CD4-positive, alpha-beta T cell treated with Interleukin-2 at 100 ng/mL for 4 hours (primary cell): Measurements from ENCODE around the gene CST11.
"Not testable (repeated sequence)": the region's sequence is repeated elsewhere in the genome, so short reads cannot be mapped to it uniquely, and the experiment has no call there.

ENCODE experiments used
- DNase-seq: peaks from one replicate; pipeline ENCODE4 v3.0.0-alpha.2; 2020; ENCODE audit warnings: low spot score

Gene CST11, protein sequence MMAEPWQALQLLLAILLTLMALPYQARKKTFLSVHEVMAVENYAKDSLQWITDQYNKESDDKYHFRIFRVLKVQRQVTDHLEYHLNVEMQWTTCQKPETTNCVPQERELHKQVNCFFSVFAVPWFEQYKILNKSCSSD

DNA sequence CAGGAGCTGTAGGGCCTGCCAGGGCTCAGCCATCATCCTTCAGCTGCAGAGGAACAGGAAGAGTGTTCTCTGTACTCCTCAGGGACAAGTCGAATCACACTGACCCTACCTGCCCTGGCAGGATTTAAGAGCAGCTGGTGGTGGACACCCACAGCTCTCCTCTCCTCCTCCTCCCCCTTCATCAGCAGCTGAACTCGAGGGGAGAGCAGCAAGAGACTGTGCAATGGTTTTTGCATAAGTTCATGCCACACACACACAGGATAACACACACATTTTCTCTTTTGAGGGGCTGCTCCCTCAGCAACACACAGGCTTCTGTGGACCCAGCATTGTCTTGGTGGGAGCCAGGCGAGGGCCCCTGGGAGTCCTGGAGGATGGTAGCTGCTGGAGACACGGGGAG is at the start of gene CST11:
TSS of gene CST11 (minus strand) at position 101 of the 400 bp plus-strand sequence. CDS start at position 36, 65 bp downstream.
- no peak for DNase-seq

DNA sequence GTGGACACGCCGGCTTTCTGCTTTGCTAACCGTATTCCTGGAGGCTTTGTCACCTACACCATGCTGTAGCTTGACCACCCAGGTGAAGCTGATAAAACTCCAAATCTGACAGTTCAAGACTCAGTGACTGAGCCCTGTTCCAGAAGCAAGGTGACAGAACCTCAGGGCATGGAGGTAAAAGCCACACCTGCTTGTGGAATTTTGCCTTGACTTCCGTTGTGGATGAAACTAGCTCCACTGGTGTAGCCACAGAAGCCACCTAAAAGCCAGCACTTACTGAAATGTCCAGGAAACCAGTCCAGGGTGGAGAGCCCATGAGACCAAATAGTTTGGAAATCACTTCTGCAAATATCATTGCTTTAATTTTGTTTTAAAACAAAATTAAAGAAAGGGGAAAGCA is 49.2 kb upstream of the CST11 start:
- no peak for DNase-seq

DNA sequence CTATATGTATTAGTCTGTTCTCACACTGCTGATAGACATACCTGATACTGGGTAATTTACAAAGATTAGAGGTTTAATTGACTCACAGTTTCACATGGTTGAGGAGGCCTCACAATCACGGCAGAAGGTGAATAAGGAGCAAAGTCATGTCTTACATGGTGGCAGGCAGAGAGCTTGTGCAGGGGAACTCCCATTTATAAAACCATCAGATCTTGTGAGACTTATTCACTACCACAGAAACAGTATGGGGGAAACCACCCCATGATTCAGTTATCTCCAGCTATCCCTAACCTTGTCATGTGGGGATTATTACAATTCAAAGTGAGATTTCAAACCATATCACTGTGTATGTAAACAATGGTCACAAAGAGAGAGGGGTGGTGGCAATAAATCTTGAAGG is 44.9 kb upstream of the CST11 start:
- no peak for DNase-seq

DNA sequence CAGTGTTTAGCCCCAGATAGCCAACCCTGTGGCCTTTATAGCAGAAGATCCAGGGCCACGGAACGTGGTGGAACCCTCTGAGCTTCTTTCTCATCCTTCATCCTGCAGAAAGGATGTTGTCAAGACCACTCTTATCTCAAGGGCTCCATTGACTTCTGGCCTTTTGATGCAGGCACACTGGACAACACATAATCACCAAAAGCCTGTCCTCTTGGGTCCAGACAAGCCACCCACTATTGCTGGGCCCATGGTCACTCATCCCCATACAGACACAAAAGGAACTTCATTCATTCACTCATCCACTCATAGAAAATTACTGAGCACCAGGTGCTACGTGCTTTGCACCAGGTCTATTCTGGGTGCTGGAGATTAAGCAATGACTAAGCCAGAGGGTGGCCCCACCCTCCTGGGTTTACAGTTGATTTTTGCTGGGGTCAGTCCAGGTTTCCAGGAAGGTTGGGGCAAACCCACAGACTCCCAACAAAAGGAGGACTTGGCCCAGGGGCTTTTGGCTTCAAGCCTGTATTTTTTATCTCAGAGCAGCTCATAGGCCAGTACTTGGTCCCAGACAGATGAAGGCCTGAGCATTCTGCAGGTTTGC is 40.6 kb upstream of the CST11 start:
- no peak for DNase-seq

DNA sequence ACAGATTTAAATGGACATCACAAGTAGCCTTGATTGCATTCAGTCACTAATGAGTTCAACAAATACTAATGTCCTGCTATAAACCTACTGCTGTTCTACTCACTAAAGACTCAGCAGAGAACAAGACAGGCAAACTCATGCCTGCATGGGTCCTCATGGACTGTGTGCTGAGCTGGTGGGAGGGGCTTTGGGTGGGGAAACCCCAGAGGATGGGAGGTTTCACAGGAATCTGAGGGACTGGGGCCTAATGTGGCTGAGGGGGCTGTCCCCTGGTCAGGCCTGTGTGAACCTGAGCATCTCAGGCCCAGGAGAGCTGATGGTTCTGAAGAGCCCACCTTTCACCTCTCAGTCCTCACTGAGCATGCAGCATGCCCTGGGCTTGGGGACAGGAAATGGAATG is 39.6 kb upstream of the CST11 start:
- DNase-seq, result no peak

DNA sequence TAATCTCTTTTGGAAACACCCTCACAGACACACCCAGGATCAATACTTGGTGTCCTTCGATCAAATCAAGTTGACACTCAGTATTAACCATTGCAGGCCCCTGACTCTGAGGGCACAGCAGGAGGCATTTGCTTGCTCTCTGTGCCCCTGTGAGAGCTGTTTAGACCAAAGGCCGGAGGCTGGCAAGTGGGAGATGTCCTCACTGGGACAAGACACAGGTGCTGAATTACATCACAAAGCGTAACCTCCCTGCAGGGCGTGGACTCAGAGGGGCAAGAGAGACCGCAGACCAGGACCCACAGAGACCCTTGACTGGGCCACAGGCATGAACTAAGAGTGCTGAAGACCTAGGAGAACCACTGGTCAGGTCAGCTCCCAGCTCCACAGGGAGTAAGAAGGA is 38.1 kb upstream of the CST11 start, which contains the start of gene CST8:
TSS of gene CST8 (plus strand) at position 301 of the 400 bp plus-strand sequence. CDS start 551 bp downstream, outside the sequence.
- no peak for DNase-seq

DNA sequence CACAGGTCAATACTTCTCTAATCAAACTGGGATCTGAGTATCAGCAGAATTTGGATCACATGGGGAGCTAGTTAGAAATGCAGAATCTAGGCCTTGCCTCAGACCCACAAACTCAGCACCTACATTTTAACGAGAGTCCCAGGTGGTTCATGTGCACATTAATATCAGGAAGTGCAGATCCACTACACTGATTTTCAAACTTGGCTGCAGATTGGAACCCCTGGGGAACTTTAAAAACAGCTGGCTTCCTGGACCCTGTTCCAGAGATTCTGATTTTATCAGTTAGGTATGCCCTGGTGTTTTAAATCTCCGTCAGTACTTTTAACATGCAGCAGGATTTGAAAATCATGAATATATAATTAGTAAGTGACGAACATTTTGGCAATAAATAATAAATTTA is 36.3 kb upstream of the CST11 start:
- DNase-seq, result no peak

DNA sequence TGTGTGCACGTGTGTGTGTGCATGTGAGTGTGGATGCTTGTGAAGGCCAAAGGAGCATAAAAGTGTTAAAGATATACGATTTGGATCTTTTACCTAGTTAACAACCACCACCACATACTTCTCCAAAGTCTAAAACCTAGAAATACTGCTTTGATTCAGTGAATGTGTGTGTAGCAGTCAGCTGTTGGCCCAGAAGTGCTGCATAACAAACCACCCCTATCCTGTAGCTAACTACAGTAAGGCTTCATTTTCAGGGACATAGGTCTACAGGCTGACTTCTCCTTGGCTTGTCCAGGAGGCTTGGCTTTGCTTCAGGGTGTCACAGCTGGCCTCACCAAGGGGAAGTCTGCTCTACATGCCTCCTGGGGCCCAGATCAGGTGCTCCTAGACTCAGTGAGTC is 35.8 kb upstream of the CST11 start:
- DNase-seq, result no peak

DNA sequence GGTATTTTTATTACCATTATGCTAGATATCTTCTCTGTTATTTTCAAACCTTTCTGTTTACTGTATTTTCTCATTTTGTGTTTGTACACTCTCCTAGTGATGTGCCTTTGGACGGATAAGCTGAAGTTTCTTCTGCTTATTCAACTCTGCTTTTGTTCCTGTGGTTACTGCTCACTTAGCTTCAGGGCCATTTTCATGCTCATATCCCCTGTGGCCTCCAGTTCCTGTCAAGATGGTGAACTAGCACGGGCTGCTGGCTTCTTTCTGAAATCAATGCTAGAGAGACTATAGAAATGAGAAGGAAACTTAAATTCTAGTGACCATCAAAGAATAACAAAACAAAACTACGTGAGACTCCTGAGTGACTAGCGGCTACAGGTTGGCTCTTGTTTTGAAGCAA is 31.4 kb upstream of the CST11 start:
- no peak for DNase-seq

DNA sequence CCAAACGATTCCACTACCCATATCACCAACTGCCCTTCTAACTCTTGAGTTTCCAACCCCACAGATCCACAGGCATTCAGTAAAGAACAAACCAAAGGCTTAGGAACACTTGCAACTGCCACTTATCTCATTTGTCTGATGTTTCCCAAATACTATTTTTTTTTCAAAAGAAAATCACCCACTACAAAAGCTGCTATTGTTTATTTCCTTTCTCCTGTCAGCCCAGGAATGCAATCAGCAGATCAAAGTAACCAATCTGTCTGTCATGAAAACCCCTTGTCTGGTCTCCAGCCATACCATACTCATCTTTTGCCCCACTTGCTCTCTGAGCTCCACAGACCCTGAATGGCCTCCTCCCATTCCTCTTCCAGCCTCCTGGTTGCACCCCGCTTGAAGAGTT is 29.5 kb upstream of the CST11 start:
- DNase-seq, result no peak

DNA sequence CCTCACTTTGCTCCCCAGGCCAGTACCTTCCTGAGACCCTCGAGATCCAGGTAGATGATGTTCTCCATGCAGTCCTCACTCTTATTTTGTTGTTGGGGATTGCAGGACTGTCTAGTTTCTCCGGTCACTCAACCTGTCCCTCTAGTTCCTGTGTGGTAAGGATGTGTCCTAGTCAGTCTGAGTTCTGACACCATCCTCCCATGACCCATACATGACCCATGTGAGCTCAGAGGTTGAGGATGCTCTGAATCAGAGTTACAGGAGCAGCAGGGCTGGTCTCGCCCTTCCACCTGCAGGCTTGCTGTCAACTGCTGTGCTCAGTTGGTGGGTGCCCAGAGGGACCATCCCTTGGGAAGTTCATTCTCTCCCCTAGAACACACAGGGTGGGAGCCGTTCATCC is 26.4 kb upstream of the CST11 start:
- DNase-seq, result no peak

DNA sequence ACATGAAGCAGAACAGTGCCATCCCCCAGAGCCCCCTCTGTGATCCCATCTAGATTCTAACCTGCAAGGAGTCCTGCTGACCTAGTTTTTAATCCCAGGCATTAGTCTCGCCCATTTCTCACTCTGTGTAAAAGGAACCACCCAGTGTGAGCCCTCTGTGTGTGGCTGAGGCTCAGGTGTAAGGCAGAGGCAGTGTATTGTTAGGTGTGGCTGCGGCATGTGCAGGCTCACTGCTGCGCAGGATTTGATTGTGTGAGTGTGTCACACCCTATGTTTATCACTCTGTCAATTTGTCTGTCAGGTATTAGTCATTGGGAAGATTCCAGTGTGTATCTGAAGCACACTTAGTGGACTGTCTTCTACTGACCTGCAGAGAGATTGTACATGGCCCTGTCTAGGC is 24.5 kb upstream of the CST11 start:
- no peak for DNase-seq

DNA sequence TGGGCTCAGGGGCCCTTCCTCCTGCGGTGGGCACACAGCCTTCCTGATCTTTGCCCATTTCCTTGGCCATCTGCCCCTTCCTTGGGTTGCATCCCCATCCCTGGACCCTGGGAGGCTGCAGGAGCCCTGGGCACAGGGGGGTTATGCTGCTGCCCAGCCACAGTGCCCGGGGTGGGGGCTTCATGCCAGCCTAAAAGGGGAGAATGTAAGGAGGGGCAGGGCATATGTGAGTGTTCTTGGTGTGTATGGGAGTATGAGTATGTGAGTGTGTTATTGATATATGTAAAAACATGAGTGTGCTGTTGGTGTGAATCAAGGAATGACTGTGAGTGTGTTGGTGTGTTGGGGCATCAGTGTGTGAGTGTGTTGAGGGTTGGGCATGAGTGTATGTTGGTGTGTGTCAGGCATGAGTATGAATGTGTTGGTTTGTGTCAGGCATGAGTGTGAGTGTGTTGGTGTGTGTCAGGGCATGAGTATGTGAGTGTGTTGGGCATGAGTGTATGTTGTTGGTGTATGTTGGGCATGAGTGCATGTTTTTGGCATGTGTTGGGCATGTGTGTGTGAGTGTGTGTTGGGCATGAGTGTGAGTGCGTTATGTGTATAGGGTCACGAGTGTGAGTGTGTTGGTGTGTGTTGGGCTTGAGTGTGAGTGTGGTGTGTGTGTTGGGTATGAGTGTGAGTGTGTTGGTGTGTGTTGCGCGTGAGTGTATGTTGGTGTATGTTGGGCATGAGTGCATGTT is 23.5 kb upstream of the CST11 start:
- no peak for DNase-seq

DNA sequence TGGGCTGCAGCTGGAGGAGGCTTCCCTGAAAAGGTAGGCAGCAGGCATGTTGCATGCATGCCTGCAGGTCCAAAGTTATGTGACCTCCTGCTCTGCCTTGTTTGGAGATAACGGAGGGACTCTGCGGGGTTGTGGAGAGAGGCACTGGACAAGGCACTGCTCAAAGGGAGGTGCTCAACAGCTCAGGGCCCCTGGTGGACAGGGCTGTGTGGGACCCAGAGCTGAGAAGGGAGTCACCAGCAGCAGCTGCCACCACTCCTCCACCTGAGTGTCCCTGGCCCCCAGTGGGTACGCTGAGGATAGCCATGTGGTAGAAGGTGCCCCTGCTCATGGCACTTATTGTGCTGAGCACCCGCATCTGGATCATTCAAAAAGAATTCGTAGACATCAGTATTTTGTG is 22.7 kb upstream of the CST11 start:
- no peak for DNase-seq

DNA sequence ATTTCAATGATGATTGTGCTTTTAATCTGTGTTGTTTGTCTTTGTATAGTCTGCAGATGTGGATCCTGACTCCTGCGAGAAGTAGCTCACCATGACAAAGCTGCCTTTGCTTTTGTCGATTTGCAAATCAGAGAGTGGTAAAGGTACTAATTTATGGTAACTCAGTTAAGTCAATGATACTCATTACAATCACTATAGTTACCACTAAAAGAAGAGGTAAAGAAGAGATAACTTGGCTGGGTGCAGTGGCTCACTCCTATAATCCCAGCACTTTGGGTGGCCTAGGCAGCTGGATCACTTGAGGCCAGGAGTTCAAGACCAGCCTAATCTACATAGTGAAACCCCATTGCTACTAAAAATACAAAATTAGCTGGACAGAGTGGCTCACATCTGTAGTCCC is 20.6 kb upstream of the CST11 start:
- not testable (repeated sequence) for DNase-seq

DNA sequence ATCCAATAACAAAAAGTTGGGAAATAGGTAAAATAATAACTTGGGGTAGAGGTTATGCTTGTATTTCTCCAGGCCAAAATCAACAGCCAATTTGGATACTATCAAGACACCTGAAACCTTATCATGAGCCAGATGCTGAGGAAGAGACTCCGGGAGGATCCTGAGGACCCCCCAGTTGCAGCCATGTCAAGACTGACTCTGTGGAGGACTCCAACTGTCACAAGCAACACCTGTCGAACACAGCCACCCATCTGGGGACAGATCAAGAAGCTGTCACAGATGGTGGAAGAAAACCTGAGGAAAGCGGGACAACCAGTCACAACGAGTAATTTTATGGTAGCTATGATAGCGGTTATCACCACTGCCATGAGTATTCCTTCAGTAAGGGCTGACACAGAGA is 19.6 kb upstream of the CST11 start:
- not testable (repeated sequence) for DNase-seq

DNA sequence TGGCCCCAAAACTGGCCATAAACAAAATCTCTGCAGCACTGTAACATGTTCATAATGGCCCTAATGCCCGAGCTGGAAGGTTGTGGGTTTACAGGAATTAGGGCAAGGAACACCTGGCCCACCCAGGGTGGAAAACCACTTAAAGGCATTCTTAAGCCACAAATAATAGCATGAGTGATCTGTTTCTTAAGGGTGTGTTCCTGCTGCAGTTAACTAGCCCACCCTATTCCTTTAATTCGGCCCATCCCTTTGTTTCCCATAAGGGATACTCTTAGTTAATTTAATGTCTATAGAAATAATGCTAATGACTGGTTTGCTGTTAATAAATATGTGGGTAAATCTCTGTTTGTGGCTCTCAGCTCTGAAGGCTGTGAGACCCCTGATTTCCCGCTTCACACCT is 14.3 kb upstream of the CST11 start:
- not testable (repeated sequence) for DNase-seq

DNA sequence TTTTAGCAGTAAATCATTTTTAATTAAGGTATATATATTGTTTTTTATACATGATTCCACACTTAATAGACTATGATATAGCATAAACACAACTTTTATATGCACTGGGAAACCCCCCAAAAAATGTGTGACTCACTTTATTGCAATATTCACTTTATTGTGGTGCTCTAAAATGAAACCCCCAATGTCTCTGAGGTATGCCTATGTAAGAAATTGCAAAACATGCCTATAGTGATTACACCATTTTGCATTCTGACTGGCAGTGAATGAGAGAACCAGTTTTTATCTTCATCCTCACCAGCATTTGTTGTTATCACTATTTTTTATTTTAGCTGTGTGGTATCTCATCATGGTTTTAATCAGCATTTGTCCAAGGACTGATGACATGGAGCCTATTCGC is 8.5 kb upstream of the CST11 start:
- no peak for DNase-seq

DNA sequence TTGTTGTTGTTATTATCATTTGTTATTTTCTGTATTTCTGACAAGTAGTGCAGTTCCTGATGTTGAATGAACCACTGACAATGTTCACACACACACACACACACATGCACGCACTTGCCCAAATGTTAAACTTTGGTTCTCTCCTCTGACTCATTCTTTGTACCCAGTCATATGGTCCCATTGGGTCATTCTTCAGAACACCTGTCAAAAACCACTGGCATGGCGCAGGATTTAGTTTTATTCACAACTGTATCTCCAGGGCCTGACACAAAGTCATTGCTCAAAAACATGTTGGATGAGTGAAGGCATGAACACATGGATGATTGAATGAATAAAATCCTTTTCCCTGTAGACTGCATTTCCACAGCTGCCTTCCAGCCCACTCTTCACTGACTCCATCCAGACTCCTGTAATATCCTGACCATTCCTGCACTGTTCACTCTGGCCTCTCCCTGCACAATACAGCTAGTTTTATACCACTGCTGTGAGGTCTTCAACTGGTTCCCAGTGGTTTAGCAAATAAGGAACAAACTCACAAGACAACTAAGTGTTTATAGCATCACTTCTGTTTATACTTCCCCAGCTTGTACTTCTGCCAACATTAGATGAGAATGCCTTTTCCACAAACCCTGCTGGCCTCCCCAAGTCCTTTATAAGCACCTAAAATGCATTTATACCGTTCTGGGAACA is 6.9 kb upstream of the CST11 start:
- no peak for DNase-seq

DNA sequence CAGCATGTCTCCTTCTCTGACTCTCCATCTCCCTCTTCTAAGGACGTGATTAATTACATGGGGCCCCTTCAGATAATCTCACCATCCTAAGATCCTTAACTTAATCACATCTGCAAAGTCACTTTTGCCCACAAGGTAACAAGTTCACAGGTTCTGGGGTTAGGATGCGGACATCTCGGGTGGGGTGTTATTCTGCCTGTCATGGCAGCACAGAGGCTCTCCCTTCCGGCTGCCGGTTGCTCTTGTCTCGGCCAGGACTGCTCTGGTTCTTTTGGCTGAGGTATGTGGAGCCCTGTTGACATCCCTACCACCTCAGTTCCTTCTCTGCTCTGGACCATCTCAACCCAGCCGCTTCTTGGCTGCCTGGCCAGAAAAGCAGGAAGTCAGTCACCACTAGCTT is 4.2 kb upstream of the CST11 start:
- peak; percentile 12 for DNase-seq

DNA sequence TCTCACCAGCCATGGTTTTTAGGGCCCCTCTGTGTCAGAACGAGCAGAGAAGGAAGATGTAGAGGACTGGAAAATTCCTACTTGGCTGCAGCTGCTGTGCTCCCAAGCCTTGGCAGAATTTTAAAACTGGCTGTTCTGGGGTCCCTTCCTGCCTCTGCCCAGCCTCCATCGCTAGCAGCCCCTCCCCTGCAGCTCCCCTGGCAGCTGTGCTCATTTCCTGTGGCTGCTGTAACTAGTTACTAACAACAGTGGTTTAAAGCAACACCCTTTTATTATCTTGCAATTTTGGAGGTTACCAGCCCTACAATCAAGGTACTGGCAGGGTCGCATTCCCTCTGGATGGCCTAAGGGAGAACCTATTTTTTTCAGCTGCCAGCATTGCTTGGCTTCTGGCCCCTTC is 3.7 kb upstream of the CST11 start:
- DNase-seq, result peak; percentile 37

DNA sequence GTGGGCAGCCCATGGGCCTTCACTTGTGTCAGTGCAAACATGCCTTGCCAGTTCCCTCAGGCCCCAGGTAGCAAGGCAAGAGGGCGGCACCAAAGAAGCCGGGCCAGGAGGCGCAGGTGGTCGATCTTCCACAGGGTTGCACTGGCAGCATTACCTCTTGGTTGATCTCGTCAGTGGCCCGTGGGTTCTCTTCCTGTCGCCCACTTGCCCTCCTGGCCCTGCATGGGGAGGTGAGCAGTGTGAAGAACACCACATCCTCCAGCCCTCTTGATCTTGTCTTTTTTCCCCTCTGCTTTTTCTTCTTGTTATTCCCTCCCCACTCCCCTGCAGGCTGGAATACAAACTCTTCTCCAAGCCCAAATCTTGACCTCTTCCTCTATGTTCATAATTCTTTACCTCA is 3.0 kb upstream of the CST11 start:
- DNase-seq, result no peak

DNA sequence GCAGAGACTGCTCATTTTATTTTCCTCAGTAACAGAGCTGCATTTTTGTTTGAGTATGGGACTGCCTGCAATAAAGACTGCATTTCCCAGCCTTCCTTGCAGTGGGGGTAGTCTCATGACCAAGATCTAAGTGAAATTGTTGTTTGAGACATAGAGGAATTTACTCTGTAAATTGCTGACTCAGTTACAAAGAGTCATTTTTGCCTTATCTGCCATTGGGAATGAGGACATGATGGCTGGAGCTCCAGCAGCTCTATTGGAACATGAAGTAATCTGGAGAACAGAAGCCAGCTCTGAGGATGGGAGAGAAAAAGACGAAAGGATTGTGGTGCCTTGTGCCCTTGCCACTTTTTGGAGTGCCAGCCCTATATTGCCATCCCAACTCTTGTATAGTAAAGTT is 2.1 kb upstream of the CST11 start:
- no peak for DNase-seq
